Measurements from ENCODE around the gene KCNJ11.
A peak's percentile ranks its signal among the peaks of the same experiment; 100 is the strongest.

KCNJ11 gene

GRCh38 chr11:17389211-17389956, 925 bp upstream of the KCNJ11 start:
- H3K4me1 Mint-ChIP-seq (ENCODE audit: low read depth) = peaks cover 1% of the 10 kb centered on the region
- H3K27ac Mint-ChIP-seq = no peak overlapping the region
- no peaks in the 10 kb centered on the region for H3K27me3 Mint-ChIP-seq
- H3K36me3 Mint-ChIP-seq = no peaks in the 10 kb centered on the region
- peak overlapping the region; percentile 83 for H3K4me3 Mint-ChIP-seq
- H3K9me3 Mint-ChIP-seq (ENCODE audit: low read depth) = no peaks in the 10 kb centered on the region

- Mint-ChIP-seq H3K9me3 (ENCODE audit: low read depth) (no peaks in the 10 kb centered on the region), H3K27ac (no peak overlapping the region), H3K36me3 (no peaks in the 10 kb centered on the region), H3K4me1 (ENCODE audit: low read depth) (peaks cover 1% of the 10 kb centered on the region), H3K4me3 (peak overlapping the region; percentile 71), H3K27me3 (no peaks in the 10 kb centered on the region)
These were observed 648 bp downstream of the KCNJ11 start for GRCh38 chr11:17387811-17388210.

GRCh38 chr11:17387254-17387653, 1.2 kb downstream of the KCNJ11 start:
- Mint-ChIP-seq H3K36me3 (no peaks in the 10 kb centered on the region), H3K4me3 (peak overlapping the region; percentile 71), H3K27me3 (no peaks in the 10 kb centered on the region), H3K4me1 (ENCODE audit: low read depth) (peaks cover 1% of the 10 kb centered on the region), H3K27ac (no peak overlapping the region), H3K9me3 (ENCODE audit: low read depth) (no peaks in the 10 kb centered on the region)

- no peaks in the 10 kb centered on the region for H3K9me3 Mint-ChIP-seq (ENCODE audit: low read depth)
- H3K4me1 Mint-ChIP-seq (ENCODE audit: low read depth) = peaks cover 1% of the 10 kb centered on the region
- H3K4me3 Mint-ChIP-seq = peak overlapping the region; percentile 71
- no peaks in the 10 kb centered on the region for H3K36me3 Mint-ChIP-seq
- no peak overlapping the region for H3K27ac Mint-ChIP-seq
- H3K27me3 Mint-ChIP-seq = no peaks in the 10 kb centered on the region
These were observed 2.0 kb downstream of the KCNJ11 start for GRCh38 chr11:17386331-17387084.

- Mint-ChIP-seq H3K4me1 (ENCODE audit: low read depth) (peaks cover 1% of the 10 kb centered on the region), H3K27ac (no peak overlapping the region), H3K4me3 (no peak overlapping the region), H3K27me3 (no peaks in the 10 kb centered on the region), H3K36me3 (no peaks in the 10 kb centered on the region), H3K9me3 (ENCODE audit: low read depth) (no peaks in the 10 kb centered on the region)
These were observed 2.5 kb downstream of the KCNJ11 start for GRCh38 chr11:17385926-17386325.

GRCh38 chr11:17385492-17385891, 3.0 kb downstream of the KCNJ11 start:
- Mint-ChIP-seq H3K4me3 (no peak overlapping the region), H3K27ac (no peak overlapping the region), H3K9me3 (ENCODE audit: low read depth) (no peaks in the 10 kb centered on the region), H3K36me3 (no peaks in the 10 kb centered on the region), H3K4me1 (ENCODE audit: low read depth) (peaks cover 1% of the 10 kb centered on the region), H3K27me3 (no peaks in the 10 kb centered on the region)

- no peaks in the 10 kb centered on the region for H3K4me1 Mint-ChIP-seq (ENCODE audit: low read depth)
- H3K36me3 Mint-ChIP-seq = no peaks in the 10 kb centered on the region
- no peaks in the 10 kb centered on the region for H3K9me3 Mint-ChIP-seq (ENCODE audit: low read depth)
- no peaks in the 10 kb centered on the region for H3K27me3 Mint-ChIP-seq
- H3K27ac Mint-ChIP-seq = no peak overlapping the region
- H3K4me3 Mint-ChIP-seq = no peak overlapping the region
These were observed 4.4 kb downstream of the KCNJ11 start for GRCh38 chr11:17384002-17384511.

- Mint-ChIP-seq H3K4me3 (no peak overlapping the region), H3K4me1 (ENCODE audit: low read depth) (no peaks in the 10 kb centered on the region), H3K27me3 (no peaks in the 10 kb centered on the region)
These were observed 5.0 kb downstream of the KCNJ11 start for GRCh38 chr11:17383461-17383860.

GRCh38 chr11:17382046-17382728, 6.3 kb downstream of the KCNJ11 start:
- Mint-ChIP-seq H3K4me3 (no peak overlapping the region), H3K27me3 (no peaks in the 10 kb centered on the region), H3K27ac (no peak overlapping the region), H3K36me3 (peaks cover 4% of the 10 kb centered on the region), H3K9me3 (ENCODE audit: low read depth) (no peaks in the 10 kb centered on the region), H3K4me1 (ENCODE audit: low read depth) (no peaks in the 10 kb centered on the region)

More at GRCh38 chr11:17383461-17383860, 5.0 kb downstream of the KCNJ11 start:
- Mint-ChIP-seq H3K36me3 (no peaks in the 10 kb centered on the region), H3K9me3 (ENCODE audit: low read depth) (no peaks in the 10 kb centered on the region), H3K27ac (no peak overlapping the region)

GRCh38 chr11:17381156-17381555, 7.3 kb downstream of the KCNJ11 start:
- H3K4me3 Mint-ChIP-seq = no peak overlapping the region
- H3K27ac Mint-ChIP-seq = no peak overlapping the region
- no peaks in the 10 kb centered on the region for H3K27me3 Mint-ChIP-seq
- peaks cover 4% of the 10 kb centered on the region for H3K36me3 Mint-ChIP-seq
- H3K9me3 Mint-ChIP-seq (ENCODE audit: low read depth) = no peaks in the 10 kb centered on the region
- H3K4me1 Mint-ChIP-seq (ENCODE audit: low read depth) = no peaks in the 10 kb centered on the region

GRCh38 chr11:17379383-17380180, 8.9 kb downstream of the KCNJ11 start:
- Mint-ChIP-seq H3K4me3 (no peak overlapping the region), H3K36me3 (peaks cover 9% of the 10 kb centered on the region), H3K27me3 (no peaks in the 10 kb centered on the region), H3K9me3 (ENCODE audit: low read depth) (no peaks in the 10 kb centered on the region), H3K27ac (no peak overlapping the region), H3K4me1 (ENCODE audit: low read depth) (no peaks in the 10 kb centered on the region)

- H3K27me3 Mint-ChIP-seq = no peaks in the 10 kb centered on the region
- no peaks in the 10 kb centered on the region for H3K4me1 Mint-ChIP-seq (ENCODE audit: low read depth)
- peaks cover 3% of the 10 kb centered on the region for H3K9me3 Mint-ChIP-seq (ENCODE audit: low read depth)
- no peak overlapping the region for H3K27ac Mint-ChIP-seq
- H3K4me3 Mint-ChIP-seq = no peak overlapping the region
- H3K36me3 Mint-ChIP-seq = peaks cover 15% of the 10 kb centered on the region
These were observed 9.8 kb downstream of the KCNJ11 start for GRCh38 chr11:17378655-17379054.

GRCh38 chr11:17376493-17376892, 12.0 kb downstream of the KCNJ11 start:
- peaks cover 30% of the 10 kb centered on the region for H3K36me3 Mint-ChIP-seq

GRCh38 chr11:17375547-17375946, 12.9 kb downstream of the KCNJ11 start:
- Mint-ChIP-seq H3K36me3 (peaks cover 39% of the 10 kb centered on the region), H3K4me3 (no peak overlapping the region), H3K27me3 (no peaks in the 10 kb centered on the region), H3K27ac (no peak overlapping the region), H3K9me3 (ENCODE audit: low read depth) (peaks cover 20% of the 10 kb centered on the region), H3K4me1 (ENCODE audit: low read depth) (no peaks in the 10 kb centered on the region)

More at GRCh38 chr11:17376493-17376892, 12.0 kb downstream of the KCNJ11 start:
- no peaks in the 10 kb centered on the region for H3K4me1 Mint-ChIP-seq (ENCODE audit: low read depth)
- H3K9me3 Mint-ChIP-seq (ENCODE audit: low read depth) = peaks cover 11% of the 10 kb centered on the region
- H3K27ac Mint-ChIP-seq = no peak overlapping the region
- H3K4me3 Mint-ChIP-seq = no peak overlapping the region
- H3K27me3 Mint-ChIP-seq = no peaks in the 10 kb centered on the region
